ENCODE measurements around the gene ATP6V1F. TPM values are rescaled to one million over a fixed set of nuclear protein-coding genes. Genes with fewer than 3 reads are reported as not detected.
A peak's percentile ranks its signal among the peaks of the same experiment; 100 is the strongest.

Gene ATP6V1F
- total RNA-seq, result 100 to 1,000 TPM in 2 of 5 experiments, 10 to 100 TPM in 3; 58.4 to 116 (median 79.1) TPM
- polyA plus RNA-seq, result 100 to 1,000 TPM; 339 to 340 TPM
- total RNA-seq, result 15.7 reads per million, percentile 45 among the genes with 10 or more reads in this experiment

- Mint-ChIP-seq H3K27me3 (peaks cover 0 to 3% (median 0%) of the 10 kb centered on the region in 5 donors), H3K4me1 (peaks cover 21 to 38% (median 33%) of the 10 kb centered on the region in 7 donors), H3K4me3 (peak within 1 kb of the TSS; percentile 88 to 100 (median 98)), H3K27ac (peak within 1 kb of the TSS; percentile 86 to 99 (median 93)), H3K36me3 (peaks cover 0 to 13% (median 5%) of the 10 kb centered on the region in 5 donors), H3K9me3 (no peaks in the 10 kb centered on the region)
- Histone ChIP-seq H3K36me3 (ENCODE audit: control insufficient read depth in 2 of 3, insufficient read depth in 3 of 3, low read length in 3 of 3) (peaks cover 0 to 19% (median 0%) of the 10 kb centered on the region in 3 experiments), H3K4me3 (ENCODE audit: low read length) (peak within 1 kb of the TSS; percentile 88), H3K27me3 (ENCODE audit: control insufficient read depth in 2 of 2, insufficient read depth in 2 of 2, low read length in 2 of 2) (no peaks in the 10 kb centered on the region), H3K9me3 (ENCODE audit: control insufficient read depth in 2 of 3, low read length in 3 of 3) (no peaks in the 10 kb centered on the region), H3K27ac (ENCODE audit: low read depth, low read length) (peak within 1 kb of the TSS; percentile 76), H3K4me1 (ENCODE audit: control insufficient read depth in 2 of 2, insufficient read depth in 2 of 2, low read length in 2 of 2) (peaks cover 12 to 15% of the 10 kb centered on the region in 2 donors)
- ATAC-seq, result peak; percentile 93
- ChIA-PET POLR2A (interaction anchor here (0.6 to 1.5 kb wide), 5 partner anchors 21 to 386 kb away, joined by 3 to 9 read pairs (median 4); partner anchors contain the start of genes CALU and METTL2B), CTCF (interaction anchor here (0.9 to 1.6 kb wide), 3 partner anchors 16 to 125 kb away, joined by 3 to 4 read pairs (median 3); no protein-coding TSS in a partner anchor)
- peak; percentile 97 to 100 (median 99) for DNase-seq
- intact Hi-C loops (cut with micrococcal nuclease), result loop anchor here (1.0 to 10.0 kb wide), 21 partner anchors 20 to 1276 kb away; partner anchors contain the start of genes CALU (in 2 of the 2), CCDC136 (in 2 of the 2), HILPDA (in 2 of the 2) and METTL2B (in 2 of the 2)
These were observed at the start of gene ATP6V1F for GRCh38 chr7:128862571-128863432. Gene ATP6V1F (plus strand): TSS chr7:128862856. CDS start chr7:128862905, 49 bp downstream.

- H3K36me3 ChIP-seq (ENCODE audit: control insufficient read depth in 2 of 3, insufficient read depth in 3 of 3, low read length in 3 of 3), result no peaks in the 10 kb centered on the region
- no peak overlapping the region for H3K27ac ChIP-seq (ENCODE audit: low read depth, low read length)
- Mint-ChIP-seq H3K4me1 (peaks cover 0 to 5% (median 1%) of the 10 kb centered on the region in 7 donors), H3K27me3 (peaks cover 0 to 2% (median 0%) of the 10 kb centered on the region in 5 donors), H3K4me3 (no peak overlapping the region), H3K27ac (no peak overlapping the region), H3K36me3 (no peaks in the 10 kb centered on the region), H3K9me3 (peaks cover 0 to 2% (median 0%) of the 10 kb centered on the region in 11 donors)
- H3K27me3 ChIP-seq (ENCODE audit: control insufficient read depth in 2 of 2, insufficient read depth in 2 of 2, low read length in 2 of 2), result no peaks in the 10 kb centered on the region
- no peak overlapping the region for H3K4me3 ChIP-seq (ENCODE audit: low read length)
- no peaks in the 10 kb centered on the region for H3K9me3 ChIP-seq (ENCODE audit: control insufficient read depth in 2 of 3, low read length in 3 of 3)
- intact Hi-C loops (cut with micrococcal nuclease), result no loop called here
- H3K4me1 ChIP-seq (ENCODE audit: control insufficient read depth in 2 of 2, insufficient read depth in 2 of 2, low read length in 2 of 2), result no peaks in the 10 kb centered on the region
- ATAC-seq (no peak), DNase-seq (no peak)
- ChIA-PET POLR2A (no interaction called here), CTCF (no interaction called here)
These were observed 48.2 kb upstream of the ATP6V1F start for GRCh38 chr7:128814499-128814898.

GRCh38 chr7:128815289-128815942 lies 47.2 kb upstream of the ATP6V1F start:
- H3K27me3 ChIP-seq (ENCODE audit: control insufficient read depth in 2 of 2, insufficient read depth in 2 of 2, low read length in 2 of 2), result no peaks in the 10 kb centered on the region
- Mint-ChIP-seq H3K4me1 (peaks cover 3 to 15% (median 9%) of the 10 kb centered on the region in 7 donors), H3K9me3 (peaks cover 0 to 2% (median 0%) of the 10 kb centered on the region in 11 donors), H3K36me3 (no peaks in the 10 kb centered on the region), H3K4me3 (no peak overlapping the region), H3K27ac (no peak overlapping the region), H3K27me3 (peaks cover 0 to 5% (median 0%) of the 10 kb centered on the region in 5 donors)
- no peak for DNase-seq
- intact Hi-C loops (cut with micrococcal nuclease), result no loop called here
- no peak overlapping the region for H3K4me3 ChIP-seq (ENCODE audit: low read length)
- H3K36me3 ChIP-seq (ENCODE audit: control insufficient read depth in 2 of 3, insufficient read depth in 3 of 3, low read length in 3 of 3), result no peaks in the 10 kb centered on the region
- ChIA-PET CTCF (interaction anchor here (0.6 kb wide), 1 partner anchor 28 kb away, joined by 3 read pairs; no protein-coding TSS in a partner anchor), POLR2A (no interaction called here)
- no peaks in the 10 kb centered on the region for H3K9me3 ChIP-seq (ENCODE audit: control insufficient read depth in 2 of 3, low read length in 3 of 3)
- no peaks in the 10 kb centered on the region for H3K4me1 ChIP-seq (ENCODE audit: control insufficient read depth in 2 of 2, insufficient read depth in 2 of 2, low read length in 2 of 2)
- ATAC-seq, result no peak
- no peak overlapping the region for H3K27ac ChIP-seq (ENCODE audit: low read depth, low read length)

GRCh38 chr7:128818694-128819093 lies 44.0 kb upstream of the ATP6V1F start:
- intact Hi-C loops (cut with micrococcal nuclease), result no loop called here
- H3K27me3 Mint-ChIP-seq, result peaks cover 0 to 14% (median 0%) of the 10 kb centered on the region in 5 donors
- H3K27me3 ChIP-seq (ENCODE audit: control insufficient read depth in 2 of 2, insufficient read depth in 2 of 2, low read length in 2 of 2), result no peaks in the 10 kb centered on the region
- peaks cover 0 to 2% (median 0%) of the 10 kb centered on the region in 11 donors for H3K9me3 Mint-ChIP-seq
- H3K9me3 ChIP-seq (ENCODE audit: control insufficient read depth in 2 of 3, low read length in 3 of 3), result no peaks in the 10 kb centered on the region
- peaks cover 3 to 19% (median 14%) of the 10 kb centered on the region in 7 donors for H3K4me1 Mint-ChIP-seq
- ChIA-PET CTCF (no interaction called here), POLR2A (no interaction called here)
- H3K36me3 ChIP-seq (ENCODE audit: control insufficient read depth in 2 of 3, insufficient read depth in 3 of 3, low read length in 3 of 3), result no peaks in the 10 kb centered on the region
- H3K36me3 Mint-ChIP-seq, result no peaks in the 10 kb centered on the region
- no peak overlapping the region for H3K4me3 Mint-ChIP-seq
- ATAC-seq (no peak), DNase-seq (no peak)
- H3K27ac Mint-ChIP-seq, result no peak overlapping the region
- no peak overlapping the region for H3K27ac ChIP-seq (ENCODE audit: low read depth, low read length)
- no peaks in the 10 kb centered on the region for H3K4me1 ChIP-seq (ENCODE audit: control insufficient read depth in 2 of 2, insufficient read depth in 2 of 2, low read length in 2 of 2)
- H3K4me3 ChIP-seq (ENCODE audit: low read length), result no peak overlapping the region

- Mint-ChIP-seq H3K27ac (no peak overlapping the region), H3K4me3 (no peak overlapping the region), H3K36me3 (no peaks in the 10 kb centered on the region), H3K4me1 (peaks cover 3 to 19% (median 14%) of the 10 kb centered on the region in 7 donors), H3K9me3 (peaks cover 0 to 2% (median 0%) of the 10 kb centered on the region in 11 donors), H3K27me3 (peaks cover 0 to 15% (median 7%) of the 10 kb centered on the region in 5 donors)
- CTCF ChIA-PET, result no interaction called here
- intact Hi-C loops (cut with micrococcal nuclease), result no loop called here
- H3K27ac ChIP-seq (ENCODE audit: low read depth, low read length), result no peak overlapping the region
- no peaks in the 10 kb centered on the region for H3K36me3 ChIP-seq (ENCODE audit: control insufficient read depth in 2 of 3, insufficient read depth in 3 of 3, low read length in 3 of 3)
- no peak for DNase-seq
- POLR2A ChIA-PET, result no interaction called here
- no peaks in the 10 kb centered on the region for H3K9me3 ChIP-seq (ENCODE audit: control insufficient read depth in 2 of 3, low read length in 3 of 3)
- no peak for ATAC-seq
- H3K4me1 ChIP-seq (ENCODE audit: control insufficient read depth in 2 of 2, insufficient read depth in 2 of 2, low read length in 2 of 2), result no peaks in the 10 kb centered on the region
- no peak overlapping the region for H3K4me3 ChIP-seq (ENCODE audit: low read length)
- no peaks in the 10 kb centered on the region for H3K27me3 ChIP-seq (ENCODE audit: control insufficient read depth in 2 of 2, insufficient read depth in 2 of 2, low read length in 2 of 2)
These were observed 40.9 kb upstream of the ATP6V1F start for GRCh38 chr7:128821724-128822123.

GRCh38 chr7:128826512-128826911 lies 36.1 kb upstream of the ATP6V1F start:
- intact Hi-C loops (cut with micrococcal nuclease), result no loop called here
- peaks cover 3 to 15% of the 10 kb centered on the region in 2 donors for H3K27me3 ChIP-seq (ENCODE audit: control insufficient read depth in 2 of 2, insufficient read depth in 2 of 2, low read length in 2 of 2)
- no peak for ATAC-seq
- H3K4me1 ChIP-seq (ENCODE audit: control insufficient read depth in 2 of 2, insufficient read depth in 2 of 2, low read length in 2 of 2), result peaks cover 0 to 9% of the 10 kb centered on the region in 2 donors
- peaks cover 26 to 47% (median 32%) of the 10 kb centered on the region in 5 donors for H3K27me3 Mint-ChIP-seq
- no peaks in the 10 kb centered on the region for H3K36me3 ChIP-seq (ENCODE audit: control insufficient read depth in 2 of 3, insufficient read depth in 3 of 3, low read length in 3 of 3)
- no peaks in the 10 kb centered on the region for H3K9me3 Mint-ChIP-seq
- DNase-seq, result no peak
- no peak overlapping the region for H3K4me3 Mint-ChIP-seq
- ChIA-PET POLR2A (no interaction called here), CTCF (no interaction called here)
- peaks cover 5 to 18% (median 13%) of the 10 kb centered on the region in 7 donors for H3K4me1 Mint-ChIP-seq
- no peak overlapping the region for H3K4me3 ChIP-seq (ENCODE audit: low read length)
- no peaks in the 10 kb centered on the region for H3K9me3 ChIP-seq (ENCODE audit: control insufficient read depth in 2 of 3, low read length in 3 of 3)
- H3K27ac Mint-ChIP-seq, result no peak overlapping the region
- H3K36me3 Mint-ChIP-seq, result no peaks in the 10 kb centered on the region
- H3K27ac ChIP-seq (ENCODE audit: low read depth, low read length), result no peak overlapping the region

Data from naive thymus-derived CD4-positive, alpha-beta T cell (primary cell).